ENCODE measurements around the gene GDF2.

DNA sequence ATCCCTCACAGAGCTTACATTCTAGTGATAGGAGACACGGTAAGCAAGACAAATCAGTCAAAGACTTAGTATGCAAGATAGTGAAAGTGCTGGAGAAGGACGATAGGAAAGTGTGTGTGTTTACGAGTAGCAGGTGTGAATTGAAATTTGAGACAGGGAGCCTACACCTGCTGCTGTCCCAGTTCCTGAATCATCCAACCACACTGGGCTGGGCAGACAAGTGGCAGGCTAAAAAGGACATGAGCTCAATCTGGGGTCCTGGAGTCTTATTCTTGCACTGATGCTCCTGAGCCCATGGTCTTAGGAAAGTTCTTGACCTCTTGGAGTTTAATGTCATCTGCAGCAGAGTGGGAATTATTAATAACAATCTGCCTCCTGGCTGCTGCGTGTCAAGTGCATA lies 42.1 kb downstream of the GDF2 start:
- TF ChIP-seq SMC3 (IDR thresholded peaks at IDR 0.05; ENCODE audit: low read depth, low read length) (no peak), RCOR1 (IDR thresholded peaks at IDR 0.05; ENCODE audit: insufficient replicate concordance, low read length) (no peak), BHLHE40 (IDR thresholded peaks at IDR 0.05; ENCODE audit: low read depth, low read length) (no peak), POLR2A (IDR thresholded peaks at IDR 0.05; ENCODE audit: low read depth, low read length) (no peak), MAZ (IDR thresholded peaks at IDR 0.05; ENCODE audit: borderline replicate concordance, low read depth, low read length) (no peak)
- TF ChIP-seq, protein P1, sequence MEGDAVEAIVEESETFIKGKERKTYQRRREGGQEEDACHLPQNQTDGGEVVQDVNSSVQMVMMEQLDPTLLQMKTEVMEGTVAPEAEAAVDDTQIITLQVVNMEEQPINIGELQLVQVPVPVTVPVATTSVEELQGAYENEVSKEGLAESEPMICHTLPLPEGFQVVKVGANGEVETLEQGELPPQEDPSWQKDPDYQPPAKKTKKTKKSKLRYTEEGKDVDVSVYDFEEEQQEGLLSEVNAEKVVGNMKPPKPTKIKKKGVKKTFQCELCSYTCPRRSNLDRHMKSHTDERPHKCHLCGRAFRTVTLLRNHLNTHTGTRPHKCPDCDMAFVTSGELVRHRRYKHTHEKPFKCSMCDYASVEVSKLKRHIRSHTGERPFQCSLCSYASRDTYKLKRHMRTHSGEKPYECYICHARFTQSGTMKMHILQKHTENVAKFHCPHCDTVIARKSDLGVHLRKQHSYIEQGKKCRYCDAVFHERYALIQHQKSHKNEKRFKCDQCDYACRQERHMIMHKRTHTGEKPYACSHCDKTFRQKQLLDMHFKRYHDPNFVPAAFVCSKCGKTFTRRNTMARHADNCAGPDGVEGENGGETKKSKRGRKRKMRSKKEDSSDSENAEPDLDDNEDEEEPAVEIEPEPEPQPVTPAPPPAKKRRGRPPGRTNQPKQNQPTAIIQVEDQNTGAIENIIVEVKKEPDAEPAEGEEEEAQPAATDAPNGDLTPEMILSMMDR (conservative IDR thresholded peaks at IDR 0.05; ENCODE audit: low read depth, low read length), result no peak
